ENCODE data around the gene EBF3. TPM values are rescaled to one million over a fixed set of nuclear protein-coding genes. Genes with fewer than 3 reads are reported as not detected.

EBF3 gene
- total RNA-seq, 1 donor from 2014 or later = 0.15 TPM

- Histone ChIP-seq H3K9ac (no peak overlapping the region), H2AFZ (replicated peaks) (no peak overlapping the region), H3F3A (ENCODE audit: low read depth) (no peaks in the 10 kb centered on the region), H3K36me3 (no peaks in the 10 kb centered on the region), H3K27ac (no peak overlapping the region), H3K9me3 (ENCODE audit: low read depth) (no peaks in the 10 kb centered on the region), H3K4me2 (no peak overlapping the region), H3K27me3 (no peaks in the 10 kb centered on the region), H3K79me2 (ENCODE audit: low read depth) (no peaks in the 10 kb centered on the region), H3K4me1 (peaks cover 9% of the 10 kb centered on the region), H3K4me3 (no peak overlapping the region), H4K20me1 (ENCODE audit: low read depth) (no peaks in the 10 kb centered on the region)
- TF ChIP-seq EZH2 (IDR thresholded peaks at IDR 0.05) (no peak), CTCF (IDR thresholded peaks at IDR 0.05) (no peak), EZH2phosphoT487 (IDR thresholded peaks at IDR 0.05) (no peak)
- Mint-ChIP-seq H3K27ac (no peak overlapping the region), H3K4me3 (no peak overlapping the region), H3K4me1 (peaks cover 4% of the 10 kb centered on the region), H3K27me3 (ENCODE audit: insufficient read depth, low read depth) (peaks cover 6% of the 10 kb centered on the region), H3K36me3 (no peaks in the 10 kb centered on the region), H3K9me3 (peaks cover 3% of the 10 kb centered on the region)
- DNase-seq (ENCODE audit: low spot score) = no peak
Observed at GRCh38 chr10:129855836-129856563, 108.1 kb downstream of the EBF3 start.

GRCh38 chr10:129854796-129855705 lies 109.0 kb downstream of the EBF3 start:
- H3K27me3 Mint-ChIP-seq (ENCODE audit: insufficient read depth, low read depth) = peaks cover 6% of the 10 kb centered on the region
- Histone ChIP-seq H3K27ac (no peak overlapping the region), H3K9me3 (ENCODE audit: low read depth) (no peaks in the 10 kb centered on the region), H3K27me3 (no peaks in the 10 kb centered on the region), H3K4me3 (no peak overlapping the region), H3K79me2 (ENCODE audit: low read depth) (no peaks in the 10 kb centered on the region), H3K9ac (no peak overlapping the region), H4K20me1 (ENCODE audit: low read depth) (no peaks in the 10 kb centered on the region), H3K36me3 (no peaks in the 10 kb centered on the region), H3K4me1 (peaks cover 9% of the 10 kb centered on the region), H3K4me2 (no peak overlapping the region), H2AFZ (replicated peaks) (no peak overlapping the region), H3F3A (ENCODE audit: low read depth) (no peaks in the 10 kb centered on the region)
- peaks cover 3% of the 10 kb centered on the region for H3K9me3 Mint-ChIP-seq
- H3K4me1 Mint-ChIP-seq = peaks cover 4% of the 10 kb centered on the region
- H3K4me3 Mint-ChIP-seq = no peak overlapping the region
- H3K27ac Mint-ChIP-seq = no peak overlapping the region
- no peak for DNase-seq (ENCODE audit: low spot score)
- no peaks in the 10 kb centered on the region for H3K36me3 Mint-ChIP-seq
- TF ChIP-seq CTCF (IDR thresholded peaks at IDR 0.05) (no peak), EZH2 (IDR thresholded peaks at IDR 0.05) (no peak), EZH2phosphoT487 (IDR thresholded peaks at IDR 0.05) (no peak)

DNA sequence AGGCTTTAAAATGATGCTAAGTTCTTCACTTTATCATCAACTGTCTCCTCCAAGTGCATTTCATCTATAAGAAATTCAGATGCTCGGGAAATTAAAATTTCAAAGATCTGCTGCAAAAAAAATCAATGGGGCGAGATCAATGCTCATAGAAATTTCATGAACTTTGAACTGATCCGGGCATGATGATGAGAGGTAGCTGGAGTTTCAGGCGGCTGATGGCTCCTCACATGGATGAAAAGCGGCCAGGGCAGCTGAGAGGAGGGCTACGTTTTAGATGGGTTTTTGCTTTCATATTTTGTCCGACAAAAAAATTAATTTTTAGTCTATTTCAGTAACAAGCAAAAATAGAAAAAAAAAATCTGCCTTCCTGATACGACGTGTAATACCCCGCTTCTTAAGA lies 109.9 kb downstream of the EBF3 start:
- Mint-ChIP-seq H3K27ac (no peak overlapping the region), H3K27me3 (ENCODE audit: insufficient read depth, low read depth) (peaks cover 6% of the 10 kb centered on the region), H3K36me3 (no peaks in the 10 kb centered on the region), H3K4me3 (no peak overlapping the region), H3K9me3 (peaks cover 3% of the 10 kb centered on the region), H3K4me1 (peaks cover 4% of the 10 kb centered on the region)
- no peaks in the 10 kb centered on the region for H4K20me1 ChIP-seq (ENCODE audit: low read depth)
- H2AFZ ChIP-seq (replicated peaks) = no peak overlapping the region
- no peaks in the 10 kb centered on the region for H3K79me2 ChIP-seq (ENCODE audit: low read depth)
- DNase-seq (ENCODE audit: low spot score) = no peak
- H3K36me3 ChIP-seq = no peaks in the 10 kb centered on the region
- no peak overlapping the region for H3K9ac ChIP-seq
- no peak overlapping the region for H3K4me3 ChIP-seq
- H3K9me3 ChIP-seq (ENCODE audit: low read depth) = no peaks in the 10 kb centered on the region
- no peak overlapping the region for H3K27ac ChIP-seq
- H3K4me1 ChIP-seq = peaks cover 9% of the 10 kb centered on the region
- no peak for TF ChIP-seq EZH2 (IDR thresholded peaks at IDR 0.05)
- TF ChIP-seq EZH2phosphoT487 (IDR thresholded peaks at IDR 0.05) = no peak
- no peak for TF ChIP-seq CTCF (IDR thresholded peaks at IDR 0.05)
- H3F3A ChIP-seq (ENCODE audit: low read depth) = no peaks in the 10 kb centered on the region
- H3K27me3 ChIP-seq = no peaks in the 10 kb centered on the region
- H3K4me2 ChIP-seq = no peak overlapping the region
